Ishikawa (cell line): ENCODE measurements around the gene CGN.

Experiments
- CEBPB ChIP-seq: IDR thresholded peaks from 2 replicates; pipeline ENCODE4 v1.6.1; 2012
- CREB1 ChIP-seq: IDR thresholded peaks from 2 replicates; pipeline ENCODE4 v1.6.1; 2012; ENCODE audit warnings: low read depth
- EGR1 ChIP-seq: IDR thresholded peaks from 2 replicates; pipeline ENCODE4 v1.6.1; 2012
- EP300 ChIP-seq: IDR thresholded peaks from 2 replicates; pipeline ENCODE4 v1.6.1; 2012; ENCODE audit warnings: borderline replicate concordance
- FOXM1 ChIP-seq: IDR thresholded peaks from 2 replicates; pipeline ENCODE4 v1.6.1; 2012; ENCODE audit warnings: low read depth, borderline replicate concordance
- MAX ChIP-seq: IDR thresholded peaks from 2 replicates; pipeline ENCODE4 v1.6.1; 2012
- NFIC ChIP-seq: IDR thresholded peaks from 2 replicates; pipeline ENCODE4 v1.6.1; 2012
- RAD21 ChIP-seq: IDR thresholded peaks from 2 replicates; pipeline ENCODE4 v1.6.1; 2012; ENCODE audit warnings: low read depth
- REST ChIP-seq: IDR thresholded peaks from 2 replicates; pipeline ENCODE4 v1.6.1; 2012; ENCODE audit warnings: low read depth, mild to moderate bottlenecking
- TAF1 ChIP-seq: IDR thresholded peaks from 2 replicates; pipeline ENCODE4 v1.6.1; 2012; ENCODE audit warnings: low read depth, mild to moderate bottlenecking
- TCF12 ChIP-seq: IDR thresholded peaks from 2 replicates; pipeline ENCODE4 v1.6.1; 2012; ENCODE audit warnings: low read depth
- TEAD4 ChIP-seq: IDR thresholded peaks from 2 replicates; pipeline ENCODE4 v1.6.1; 2012
- USF1 ChIP-seq: IDR thresholded peaks from 2 replicates; pipeline ENCODE4 v1.6.1; 2012
- YY1 ChIP-seq: IDR thresholded peaks from 2 replicates; pipeline ENCODE4 v1.6.1; 2012; ENCODE audit warnings: low read depth
- ZBTB7A ChIP-seq: IDR thresholded peaks from 2 replicates; pipeline ENCODE4 v1.6.1; 2012; ENCODE audit warnings: low read depth

CGN gene

GRCh38 chr1:151491641-151492040 is 19.5 kb upstream of the CGN start:
- TF ChIP-seq CREB1 (no peak), EGR1 (no peak), FOXM1 (no peak), USF1 (no peak), TCF12 (no peak), YY1 (no peak), TAF1 (no peak), TEAD4 (no peak), CEBPB (no peak), REST (no peak)

GRCh38 chr1:151492120-151492519 is 19.1 kb upstream of the CGN start:
- TF ChIP-seq TAF1 (no peak), REST (no peak), CREB1 (no peak), TCF12 (no peak), YY1 (no peak), MAX (no peak), ZBTB7A (no peak), FOXM1 (no peak), EP300 (no peak), USF1 (no peak), RAD21 (no peak)

- no peak for TF ChIP-seq TAF1
- no peak for TF ChIP-seq CEBPB
- no peak for TF ChIP-seq FOXM1
- no peak for TF ChIP-seq REST
- no peak for TF ChIP-seq RAD21
- no peak for TF ChIP-seq NFIC
Observed at GRCh38 chr1:151493042-151493441, 18.1 kb upstream of the CGN start.

- peak; percentile 55; the same call in 1 of the 2 replicates for TF ChIP-seq YY1
- no peak for TF ChIP-seq REST
- peak; percentile 96 for TF ChIP-seq TCF12
- TF ChIP-seq EP300: peak; percentile 91
- peak; percentile 73 for TF ChIP-seq CEBPB
- TF ChIP-seq CREB1: 0 out of 2 replicates have a peak, but pooled peaks have one; percentile 35
- peak; percentile 98 for TF ChIP-seq TEAD4
- TF ChIP-seq NFIC: peak; percentile 99
- peak; percentile 23; the same call in 1 of the 2 replicates for TF ChIP-seq RAD21
- TF ChIP-seq TAF1: no peak
- 0 out of 2 replicates have a peak, but pooled peaks have one; percentile 64 for TF ChIP-seq ZBTB7A
- peak; percentile 30; the same call in 1 of the 2 replicates for TF ChIP-seq EGR1
- peak; percentile 36; the same call in 1 of the 2 replicates for TF ChIP-seq MAX
- peak; percentile 75; the same call in 1 of the 2 replicates for TF ChIP-seq FOXM1
- peak; percentile 41; the same call in 1 of the 2 replicates for TF ChIP-seq USF1
Observed at GRCh38 chr1:151494741-151495281, 16.4 kb upstream of the CGN start.
